ENCODE results near the gene SRSF2.
"Not testable (repeated sequence)": the region's sequence is repeated elsewhere in the genome, so short reads cannot be mapped to it uniquely, and the experiment has no call there.

The SRSF2 gene

GRCh38 chr17:76737676-76738467 lies 741 bp upstream of the SRSF2 start, which contains the start of gene MFSD11:
Gene MFSD11, plus strand, starts transcription at chr17:76738119. Its CDS starts 234 bp downstream, at chr17:76738353.
- DNase-seq = peak; percentile 91

- DNase-seq = peak; percentile 61
Observed at GRCh38 chr17:76736349-76737081, 616 bp downstream of the SRSF2 start.

GRCh38 chr17:76735586-76736348 lies 1.4 kb downstream of the SRSF2 start:
- no peak for DNase-seq

GRCh38 chr17:76735006-76735405 lies 2.1 kb downstream of the SRSF2 start:
- DNase-seq = no peak

GRCh38 chr17:76734080-76734840 lies 2.9 kb downstream of the SRSF2 start:
- no peak for DNase-seq

GRCh38 chr17:76733618-76733957 lies 3.5 kb downstream of the SRSF2 start:
- no peak for DNase-seq

GRCh38 chr17:76732734-76733617 lies 4.2 kb downstream of the SRSF2 start:
- DNase-seq = no peak

GRCh38 chr17:76731800-76732733 lies 5.1 kb downstream of the SRSF2 start:
- DNase-seq = not testable (repeated sequence)

- no peak for DNase-seq
Observed at GRCh38 chr17:76727745-76728456, 9.2 kb downstream of the SRSF2 start.

GRCh38 chr17:76726776-76727718 lies 10.1 kb downstream of the SRSF2 start, which contains the start of gene METTL23:
Gene METTL23, plus strand, starts transcription at chr17:76726839. Its CDS starts 2,872 bp downstream, at chr17:76729711.
- DNase-seq = peak; percentile 83

GRCh38 chr17:76726231-76726775 lies 10.8 kb downstream of the SRSF2 start, which contains the start of gene JMJD6:
Gene JMJD6, minus strand, starts transcription at chr17:76726606. Its CDS starts 131 bp downstream, at chr17:76726475.
- DNase-seq = peak; percentile 96

- peak; percentile 70 for DNase-seq
Observed at GRCh38 chr17:76725580-76726230, 11.4 kb downstream of the SRSF2 start.

GRCh38 chr17:76723812-76724211 lies 13.3 kb downstream of the SRSF2 start:
- no peak for DNase-seq

GRCh38 chr17:76722977-76723376 lies 14.2 kb downstream of the SRSF2 start:
- DNase-seq = not testable (repeated sequence)

GRCh38 chr17:76722279-76722678 lies 14.9 kb downstream of the SRSF2 start:
- no peak for DNase-seq

GRCh38 chr17:76721463-76721862 lies 15.7 kb downstream of the SRSF2 start:
- no peak for DNase-seq

- no peak for DNase-seq
Observed at GRCh38 chr17:76720941-76721340, 16.2 kb downstream of the SRSF2 start.
